Activated CD8-positive, alpha-beta memory T cell treated with anti-CD3 and anti-CD28 coated beads, Interleukin-2, amount 50 U/mL, for 48 hours (primary cell): Measurements from ENCODE around the gene SLC36A2.
"Not testable (repeated sequence)": the region's sequence is repeated elsewhere in the genome, so short reads cannot be mapped to it uniquely, and the experiment has no call there.

Experiments used
- DNase-seq: peaks from one replicate; pipeline ENCODE4 v3.0.0-alpha.2; 2020

The SLC36A2 gene

DNA sequence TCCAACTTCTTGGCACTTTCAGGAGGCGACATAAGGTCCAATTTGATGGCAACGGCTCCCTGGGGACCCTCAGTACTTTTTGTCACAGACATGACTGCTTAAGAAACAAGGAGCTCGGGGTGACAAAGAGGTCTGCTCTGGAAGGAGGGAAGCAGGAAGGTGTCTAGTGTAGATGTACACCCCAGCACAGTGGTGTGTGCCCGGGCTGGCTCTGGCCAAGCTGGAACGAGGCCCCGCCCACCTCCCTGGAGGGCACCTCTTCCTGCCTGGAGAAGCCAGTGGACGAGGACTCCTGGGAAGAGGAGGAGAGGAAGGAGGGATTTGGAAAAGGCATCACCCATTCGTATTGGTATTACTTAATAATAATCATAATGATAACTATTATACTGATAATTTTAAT is at the start of gene SLC36A2:
Gene SLC36A2 (minus strand): TSS at position 191 of the 400 bp plus-strand sequence. CDS start 99 bp downstream, at position 92.
- DNase-seq, result no peak

DNA sequence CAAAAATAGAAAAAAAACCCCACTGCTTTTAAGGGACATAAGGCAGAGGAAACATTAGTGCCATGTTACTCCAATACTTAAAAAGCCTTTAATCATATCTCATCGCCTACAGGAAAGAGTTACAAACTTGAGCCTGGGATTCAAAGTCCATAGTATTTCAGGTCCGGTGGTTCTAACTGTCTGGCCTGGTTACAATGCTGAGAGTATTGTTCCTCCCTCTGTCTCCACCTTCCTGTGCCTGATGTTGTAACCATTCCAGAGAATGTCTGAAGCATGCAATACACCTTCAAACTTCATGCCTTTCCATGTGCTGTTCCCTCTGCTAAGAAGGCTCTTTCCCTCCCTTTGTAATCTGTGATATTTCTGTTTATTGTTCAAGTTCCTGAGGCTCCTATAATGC is 41.6 kb upstream of the SLC36A2 start:
- DNase-seq, result no peak

DNA sequence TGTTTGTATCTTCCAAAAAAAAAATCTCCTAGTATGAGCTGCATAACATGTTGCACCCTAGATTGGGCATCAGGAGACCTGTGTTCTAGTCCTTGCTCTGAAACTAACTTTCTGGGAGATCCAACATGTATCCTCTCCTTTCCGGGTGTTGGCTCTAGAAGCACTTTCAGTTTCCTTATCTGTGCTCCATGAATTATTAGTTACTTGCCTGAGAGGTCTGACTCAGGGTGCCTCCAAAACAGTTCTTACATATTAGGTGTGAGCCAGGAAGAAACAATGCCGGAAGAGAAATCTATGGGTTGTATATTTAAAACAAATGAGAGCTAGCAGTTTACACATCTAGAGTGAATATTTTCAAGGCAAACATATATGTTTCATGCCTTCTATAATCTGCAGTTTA is 36.7 kb upstream of the SLC36A2 start:
- DNase-seq, result no peak

DNA sequence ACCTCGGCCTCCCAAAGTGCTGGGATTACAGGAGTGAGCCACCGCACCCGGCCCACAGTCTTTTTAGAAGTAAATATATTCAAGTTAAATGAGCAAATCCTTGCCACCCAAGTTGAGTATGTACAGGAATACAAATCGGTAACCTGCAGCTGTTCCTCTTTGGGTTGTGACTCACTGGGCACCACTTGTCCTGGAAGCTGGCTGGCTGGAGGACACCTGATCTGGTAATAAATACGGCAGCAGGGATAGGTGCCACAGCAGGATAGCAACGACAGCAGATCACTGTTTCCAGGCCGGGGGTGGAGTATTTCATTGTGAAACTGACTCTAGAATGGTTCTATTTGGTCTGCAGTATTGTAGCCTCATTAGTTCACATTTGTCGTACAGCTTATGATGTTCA is 35.7 kb upstream of the SLC36A2 start:
- DNase-seq, result no peak

DNA sequence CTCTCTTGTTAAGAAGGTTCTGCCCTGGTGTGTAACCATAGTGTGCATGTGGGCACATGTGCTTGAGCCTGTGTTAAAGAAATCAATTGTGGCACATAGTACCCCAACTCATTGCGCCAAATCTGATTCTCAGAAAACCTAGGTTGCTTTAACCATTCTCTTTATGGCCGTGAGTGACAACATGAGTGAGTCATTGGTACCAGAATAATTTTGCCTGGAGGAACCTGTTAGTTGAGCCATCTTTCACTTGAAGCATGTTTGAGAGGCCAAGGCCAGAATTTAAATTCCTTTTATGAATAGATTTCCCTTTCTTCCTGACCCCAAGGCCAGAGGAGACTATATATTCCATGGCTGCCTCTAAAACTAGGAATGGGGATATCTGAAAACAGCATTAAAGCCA is 35.2 kb upstream of the SLC36A2 start:
- no peak for DNase-seq

DNA sequence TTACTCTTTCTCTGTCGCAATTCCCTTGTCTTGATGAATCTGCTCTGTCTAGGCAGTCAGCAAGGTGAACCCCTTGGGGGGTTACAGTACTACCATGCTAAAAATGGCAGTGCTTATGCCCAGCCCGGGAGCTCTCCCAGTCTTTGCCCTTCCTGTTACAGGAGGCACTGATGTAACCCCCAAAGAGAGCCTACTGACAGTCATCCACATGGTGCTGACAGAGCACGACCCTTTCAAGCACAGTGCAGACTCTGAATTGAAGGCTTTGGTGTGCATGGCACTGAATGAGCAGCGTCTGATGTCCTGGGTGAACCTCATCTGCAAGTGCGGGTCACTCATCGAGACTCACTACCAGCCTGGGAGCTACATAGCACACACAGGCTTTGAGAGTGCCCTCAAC is 34.5 kb upstream of the SLC36A2 start:
- no peak for DNase-seq

DNA sequence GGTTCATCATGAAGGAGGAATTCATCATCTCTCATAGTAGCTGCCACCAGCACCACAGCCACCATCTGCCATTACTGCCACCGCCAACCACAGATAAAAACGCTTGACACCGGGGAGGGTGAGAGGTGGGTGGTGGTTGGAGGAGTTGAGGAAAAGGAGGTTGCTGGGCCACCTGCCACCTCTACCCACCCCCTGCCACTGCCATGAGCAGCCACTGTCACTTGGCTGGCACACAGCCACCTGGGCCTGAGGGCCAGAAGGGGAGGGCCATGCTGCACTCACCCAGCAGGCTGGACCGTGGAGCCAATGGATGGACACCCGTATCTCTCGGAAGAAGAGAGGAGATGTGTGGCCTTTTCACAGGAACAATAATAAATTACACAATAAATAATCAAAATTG is 31.3 kb upstream of the SLC36A2 start:
- no peak for DNase-seq

DNA sequence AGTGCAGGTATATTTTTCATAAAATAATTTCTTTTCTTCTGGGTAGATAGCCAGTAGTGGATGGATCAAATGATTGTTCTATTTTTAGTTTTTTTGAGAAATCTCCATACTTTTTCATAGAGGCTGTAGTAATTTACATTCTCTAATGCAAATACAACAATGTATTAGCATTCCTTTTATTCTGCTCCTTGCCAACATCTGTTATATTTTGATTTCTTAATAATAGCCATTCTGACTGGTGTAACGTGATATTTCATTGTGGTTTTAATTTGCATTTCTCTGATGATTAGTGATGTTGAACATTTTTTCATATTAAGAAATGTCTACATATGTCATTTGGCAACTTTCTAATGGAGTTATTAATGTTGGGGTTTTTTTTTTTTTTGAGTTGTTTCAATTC is 27.2 kb upstream of the SLC36A2 start:
- no peak for DNase-seq

DNA sequence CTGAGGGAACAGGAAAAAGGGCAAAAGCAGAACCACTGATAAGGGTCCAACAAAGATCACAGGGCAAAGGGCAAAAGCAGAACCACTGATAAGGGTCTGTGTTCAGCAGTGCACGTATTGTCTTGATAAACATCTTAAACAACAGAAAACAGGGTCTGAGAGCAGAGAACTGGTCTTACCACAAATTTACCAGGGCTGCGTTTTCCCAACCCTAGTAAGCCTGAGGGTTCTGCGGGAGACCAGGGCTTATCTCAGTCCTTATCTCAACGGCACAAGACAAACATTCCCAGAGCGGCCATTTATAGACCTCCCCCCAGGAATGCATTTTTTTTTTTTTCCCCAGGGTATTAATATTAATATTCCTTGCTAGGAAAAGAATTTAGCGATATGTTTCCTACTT is 19.7 kb upstream of the SLC36A2 start:
- DNase-seq, result not testable (repeated sequence)

DNA sequence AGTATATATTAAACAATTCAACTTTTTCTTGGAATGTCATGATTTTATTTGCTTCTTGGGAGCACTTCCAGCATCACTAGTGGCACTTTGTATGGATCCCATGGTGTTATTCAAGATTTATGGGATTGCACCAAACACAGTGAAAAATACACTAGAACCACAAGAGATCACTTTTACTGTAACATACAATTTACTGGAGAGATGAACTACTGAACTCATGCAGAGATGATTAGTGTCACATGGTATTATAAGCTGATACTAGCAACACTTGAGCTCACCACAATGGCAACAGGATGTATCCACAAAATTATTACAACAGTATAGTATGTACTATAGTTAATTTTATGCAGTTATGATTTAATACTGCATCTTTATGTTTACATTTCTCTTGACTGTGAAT is 16.3 kb upstream of the SLC36A2 start:
- DNase-seq, result no peak

DNA sequence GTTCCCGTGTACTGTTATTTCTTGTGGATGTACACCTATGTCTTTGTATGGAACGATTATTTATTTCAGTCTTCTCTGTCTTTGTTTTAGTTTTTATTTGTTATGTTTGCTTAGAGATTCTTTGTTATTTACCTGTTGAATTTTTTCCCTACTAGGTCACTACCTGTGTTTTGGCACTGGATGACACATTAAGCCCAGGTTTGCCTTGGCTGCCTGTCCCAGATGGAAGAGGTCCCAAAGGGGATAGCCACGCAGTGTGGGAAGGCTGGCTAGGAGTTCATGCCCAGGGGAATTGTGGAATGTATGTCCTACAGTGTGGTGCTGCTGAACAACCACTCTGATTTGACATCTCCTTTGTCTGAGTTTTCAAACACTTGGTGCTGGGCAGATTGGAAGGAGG is 15.6 kb upstream of the SLC36A2 start:
- no peak for DNase-seq

DNA sequence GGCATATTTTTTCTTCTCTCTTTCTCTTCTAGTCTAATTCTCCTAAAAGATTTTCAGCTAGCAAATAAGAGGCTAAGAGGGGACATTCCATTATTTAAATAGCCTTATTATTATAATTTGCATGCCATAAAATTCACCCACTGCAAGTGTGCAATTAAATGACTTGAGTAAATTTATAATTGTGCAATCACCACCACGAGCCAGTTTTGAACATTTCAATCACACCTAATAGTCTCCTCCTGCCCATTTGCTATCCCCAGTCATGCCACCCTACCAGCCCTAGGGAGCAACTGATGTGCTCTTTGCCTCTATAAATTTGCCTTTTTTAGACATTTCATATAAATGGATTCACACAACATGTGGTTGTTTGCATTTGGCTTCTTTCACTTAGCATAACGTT is 12.0 kb upstream of the SLC36A2 start:
- DNase-seq, result no peak

DNA sequence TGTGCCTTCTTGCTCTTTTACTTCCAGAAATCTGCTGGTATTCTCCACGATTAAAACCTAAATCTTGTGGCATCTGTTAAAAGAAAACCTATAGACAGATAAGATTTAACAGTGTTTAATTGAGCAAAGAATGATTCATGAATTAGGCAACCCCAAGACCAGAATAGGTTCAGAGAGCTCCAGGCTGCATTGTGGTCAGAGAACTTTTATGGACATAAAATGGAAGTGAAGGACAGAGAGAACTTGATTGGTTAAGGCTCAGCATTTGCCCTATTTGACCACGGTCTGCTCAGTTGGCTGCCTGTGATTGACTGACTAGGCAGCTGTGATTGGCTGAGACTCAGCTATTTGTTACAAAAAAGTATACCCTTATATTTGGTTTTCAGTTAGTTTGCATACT is 10.4 kb upstream of the SLC36A2 start:
- DNase-seq, result no peak

DNA sequence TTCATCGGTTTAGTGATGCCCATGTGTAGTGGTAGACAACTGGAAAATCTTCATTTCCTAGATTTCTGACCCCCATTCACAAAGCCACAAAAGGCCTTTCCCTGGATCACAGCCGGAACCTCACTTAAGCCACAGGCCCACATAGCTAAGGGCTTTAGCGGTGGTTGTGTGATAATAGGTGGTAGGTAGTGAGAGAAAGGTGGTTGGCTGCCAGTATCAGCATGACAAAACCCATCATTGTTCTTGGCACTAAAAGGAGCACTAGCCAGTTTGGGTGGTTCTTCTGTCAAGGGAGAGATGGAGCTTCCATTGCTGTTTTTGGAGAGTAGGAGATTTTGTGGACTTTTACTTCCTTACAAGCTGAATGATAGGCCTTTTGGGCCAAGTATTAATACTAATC is 9.7 kb upstream of the SLC36A2 start:
- DNase-seq, result no peak

DNA sequence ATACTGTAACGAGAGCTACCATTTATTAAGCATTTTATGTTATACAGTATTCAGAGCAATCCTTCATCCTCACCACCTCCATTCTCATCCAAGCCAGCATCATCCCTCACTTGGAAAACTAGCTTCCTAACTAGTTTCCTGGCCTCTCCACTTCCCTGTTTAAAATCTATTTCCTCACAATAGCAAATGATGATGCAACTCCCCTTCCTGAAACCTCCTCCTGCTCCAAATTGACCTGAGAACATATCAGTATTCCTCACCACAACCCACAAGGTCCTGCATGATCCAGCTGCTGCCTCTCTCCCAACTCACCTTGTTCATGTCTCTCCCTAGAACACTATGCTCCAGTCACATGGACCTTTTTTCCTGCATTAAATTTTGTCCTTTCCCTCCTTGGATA is 4.3 kb upstream of the SLC36A2 start:
- no peak for DNase-seq

DNA sequence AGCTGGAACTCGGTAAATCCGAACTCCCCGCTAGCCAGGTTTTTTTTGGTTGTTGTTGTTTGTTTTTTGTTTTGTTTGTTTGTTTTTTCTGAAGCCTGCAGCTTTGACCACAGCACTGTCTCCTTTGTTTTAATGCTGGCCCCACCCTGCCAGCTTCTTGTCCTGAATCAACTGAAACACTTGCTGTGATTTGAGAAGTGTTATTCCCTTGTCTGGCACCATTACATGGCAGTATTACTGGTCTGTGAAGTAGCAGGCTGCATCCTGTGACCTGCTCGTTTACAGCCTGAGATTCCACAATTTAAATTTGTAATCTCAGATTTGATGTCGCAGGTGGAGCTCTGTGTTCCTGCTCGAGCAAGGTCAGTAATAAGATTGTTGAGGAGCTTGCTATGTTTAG is 1.4 kb upstream of the SLC36A2 start:
- no peak for DNase-seq

DNA sequence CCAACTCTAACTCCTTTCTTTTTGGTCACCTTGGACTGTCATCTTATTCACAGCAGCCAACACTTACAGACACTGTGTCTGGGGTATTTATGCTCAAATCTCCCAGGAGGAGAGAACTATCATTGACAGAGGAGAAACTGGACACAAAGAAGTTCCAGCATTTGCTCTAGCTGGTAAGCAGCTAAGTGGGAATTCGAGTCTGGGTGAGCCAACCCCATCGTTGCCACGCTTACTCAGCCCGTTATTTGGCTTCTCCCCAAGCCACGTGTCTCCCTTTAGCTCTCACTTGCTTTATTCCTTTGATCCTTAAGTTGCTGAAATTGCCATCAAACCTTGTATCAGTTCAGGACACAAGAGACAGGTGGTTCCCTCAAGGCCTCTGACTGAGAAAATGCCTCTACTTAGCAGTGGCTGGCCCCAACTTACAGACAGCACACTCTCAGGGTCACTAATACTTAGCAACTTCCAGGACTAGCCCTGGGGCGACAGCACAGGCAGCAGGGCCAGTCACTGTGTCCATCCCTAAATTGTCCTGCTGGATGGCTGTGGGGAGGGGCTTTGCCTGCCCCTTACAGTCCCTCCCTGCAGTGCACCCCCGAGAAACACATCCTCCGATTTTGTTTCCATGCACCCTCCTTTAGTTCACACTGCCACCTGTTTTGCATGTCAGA is 1.4 kb downstream of the SLC36A2 start:
- no peak for DNase-seq

DNA sequence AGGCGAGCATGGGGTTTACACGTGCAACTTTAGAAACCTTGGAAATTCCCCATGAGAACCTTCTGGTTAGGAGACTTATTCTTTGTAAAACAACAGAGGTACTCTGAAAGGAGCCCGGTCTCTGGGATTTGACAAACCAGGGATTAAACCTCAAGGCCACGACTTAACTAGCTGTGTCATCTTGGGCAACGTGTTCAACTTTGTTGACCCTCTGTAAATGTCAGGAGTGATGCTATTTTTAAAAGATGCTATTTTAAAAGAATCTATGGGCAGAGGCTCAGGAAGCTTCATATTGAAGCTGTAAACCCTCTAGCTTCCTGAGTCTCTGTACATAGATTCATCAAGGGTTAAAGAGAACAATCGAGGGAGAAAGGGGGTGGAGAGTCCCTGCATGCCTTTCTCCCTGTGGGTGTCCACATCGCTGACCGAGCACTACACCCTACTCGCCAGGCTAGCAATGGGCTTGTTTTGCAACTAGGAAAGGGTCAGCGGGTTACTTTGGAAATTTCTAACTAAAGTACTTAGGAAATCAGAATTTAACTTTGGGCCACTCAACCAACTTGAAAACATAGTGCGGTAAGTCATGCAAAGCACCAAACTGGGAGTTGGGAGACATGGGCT is 2.1 kb downstream of the SLC36A2 start:
- no peak for DNase-seq

DNA sequence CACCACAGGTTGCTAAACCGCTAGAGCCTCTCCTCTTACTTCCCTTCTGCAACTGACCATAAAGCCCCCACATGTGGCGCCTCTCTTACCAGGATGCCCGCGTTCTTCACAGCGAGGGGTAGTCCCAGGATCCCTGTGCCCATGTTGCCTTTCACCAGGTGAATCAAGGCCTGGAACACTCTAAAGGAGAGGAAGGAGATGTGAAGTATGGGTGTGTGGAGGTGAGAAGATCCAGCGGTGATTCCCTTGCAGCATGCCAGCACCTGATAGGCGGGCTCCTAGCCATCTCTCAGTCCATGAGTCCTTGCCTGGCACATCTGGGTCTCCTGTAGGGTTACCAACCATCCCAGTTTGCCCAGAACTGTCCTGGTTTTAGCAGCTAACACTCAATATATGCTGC is 3.3 kb downstream of the SLC36A2 start:
- DNase-seq, result no peak

DNA sequence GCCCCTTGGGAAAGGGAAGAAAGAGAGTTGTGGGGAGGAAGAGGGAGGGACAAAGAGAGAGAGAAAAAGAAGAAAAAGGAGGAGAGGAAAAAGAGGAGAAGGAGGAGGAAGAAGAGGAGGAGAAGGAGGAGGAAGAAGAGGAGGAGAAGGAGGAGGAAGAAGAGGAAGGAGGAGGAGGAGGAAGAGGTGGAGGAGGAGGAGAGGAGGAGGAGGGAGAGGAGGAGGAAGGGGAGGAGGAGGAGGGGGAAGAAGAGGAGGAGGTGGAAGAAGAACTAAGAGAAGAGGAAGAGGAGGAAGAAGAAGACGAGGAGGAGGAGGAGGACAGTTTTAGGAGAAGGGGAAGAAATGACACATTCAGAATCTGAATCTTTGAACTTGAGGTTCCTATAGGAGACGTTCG is 7.4 kb downstream of the SLC36A2 start:
- DNase-seq, result no peak

DNA sequence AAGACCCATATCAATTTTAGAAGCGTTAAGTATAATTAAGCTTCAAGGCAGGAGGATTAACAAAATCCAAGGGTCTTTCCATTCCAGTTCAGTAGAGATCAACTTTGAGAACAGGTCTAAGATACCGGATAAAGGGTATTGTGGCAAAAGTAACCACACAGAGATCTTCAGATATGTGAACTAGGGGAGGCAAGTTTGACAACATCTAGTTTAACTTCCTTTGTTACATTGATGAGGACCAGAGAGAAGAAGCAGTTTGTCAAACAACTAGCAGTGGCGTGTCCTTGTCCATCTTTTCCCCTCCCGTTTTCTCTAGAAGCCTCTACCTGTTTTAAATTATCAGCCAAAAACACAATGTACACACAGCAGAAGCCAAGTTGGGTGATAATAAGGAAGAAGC is 8.6 kb downstream of the SLC36A2 start:
- no peak for DNase-seq

DNA sequence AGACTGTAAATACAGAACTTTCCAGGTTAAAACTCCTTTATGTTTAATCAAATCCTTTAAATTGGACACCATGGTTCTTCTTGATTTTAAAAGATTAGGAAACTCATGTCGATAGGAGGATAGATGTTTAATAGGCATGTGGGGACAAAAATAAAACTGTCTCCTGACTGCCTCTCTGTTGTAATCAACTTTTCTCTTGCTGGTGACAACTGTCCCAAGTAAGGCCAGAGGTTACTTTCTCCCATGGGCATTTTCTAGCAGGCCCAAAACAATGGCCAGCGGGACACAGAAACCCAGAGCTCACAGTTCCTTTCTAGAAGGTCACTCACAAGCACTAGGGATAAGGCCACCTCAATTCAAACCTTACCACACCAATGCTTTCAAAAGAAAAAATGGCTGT is 14.5 kb downstream of the SLC36A2 start:
- no peak for DNase-seq

DNA sequence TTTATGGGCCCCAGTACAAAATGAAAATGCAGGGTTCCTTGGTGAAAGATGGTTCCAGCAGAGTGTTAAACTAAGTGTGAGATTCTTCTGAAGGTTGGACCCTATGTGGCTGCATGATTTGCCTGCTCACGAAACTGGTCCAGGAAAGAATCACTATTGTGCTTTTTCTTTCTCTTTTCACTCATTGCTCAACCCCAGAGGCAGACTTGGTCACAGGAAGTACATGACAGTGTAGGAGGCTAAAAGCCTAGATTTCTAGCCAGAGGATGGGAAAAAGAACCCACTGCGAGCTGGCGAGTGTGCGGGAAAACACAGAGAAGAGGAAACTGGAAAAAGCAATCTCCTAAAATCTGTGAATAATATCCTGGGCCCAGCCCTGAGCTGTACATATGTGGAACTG is 18.6 kb downstream of the SLC36A2 start:
- DNase-seq, result no peak

DNA sequence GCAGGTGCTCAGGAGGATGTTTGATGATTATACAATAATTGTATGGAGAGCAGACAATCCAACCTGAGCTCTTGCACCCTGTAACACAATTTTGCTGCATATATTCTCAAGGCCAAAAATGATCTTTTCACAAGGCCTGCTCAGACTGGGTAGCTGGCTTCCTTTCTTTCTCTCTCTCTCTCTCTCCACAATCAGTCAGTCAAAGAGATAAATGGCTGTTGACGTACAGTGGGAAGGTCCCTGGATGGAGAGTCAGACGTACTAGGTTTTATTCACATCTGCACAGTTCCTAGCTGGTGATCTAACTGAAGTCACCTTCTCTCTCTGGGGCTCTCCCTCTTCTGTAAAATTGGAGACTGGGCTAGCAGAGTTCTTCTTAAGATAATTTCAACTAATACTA is 19.8 kb downstream of the SLC36A2 start:
- no peak for DNase-seq

DNA sequence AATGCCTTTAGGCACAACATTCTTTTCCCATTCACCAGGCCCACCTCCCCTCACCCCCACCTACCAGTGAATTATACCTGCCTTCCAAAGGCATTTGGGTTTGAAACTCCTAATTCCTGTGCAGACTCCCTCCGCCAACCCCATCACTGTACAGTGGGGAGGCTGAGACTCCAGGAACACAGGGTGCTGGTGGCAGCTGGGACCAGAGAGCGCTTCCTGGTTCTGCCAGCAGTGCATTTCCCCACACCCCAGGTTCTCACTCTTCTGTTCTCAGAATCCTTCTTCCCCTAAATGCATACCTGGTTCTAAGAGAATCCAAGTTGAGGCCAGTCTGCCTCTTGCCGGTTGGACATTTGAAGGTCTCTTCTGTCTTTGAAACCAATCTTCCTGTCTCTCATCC is 21.1 kb downstream of the SLC36A2 start:
- no peak for DNase-seq
